Naive B cell (primary cell): ENCODE results near the gene PSAP. TPM values are rescaled to one million over a fixed set of nuclear protein-coding genes. Genes with fewer than 3 reads are reported as not detected.

Experiments
- ATAC-seq, 2 donors: fragments of 150-1000 bp; cut with Tn5 transposase; 2 replicates each; pipeline ENCODE4 v1.10.0; 2021; ENCODE audit warnings: low read depth in 2 of 2, mild to moderate bottlenecking in 2 of 2, moderate library complexity in 2 of 2
- DNase-seq: peaks from one replicate; pipeline ENCODE4 v3.0.0; 2022
- H3K27ac Mint-ChIP-seq, 6 donors: one replicate each; pipeline ENCODE4 v1.8.0; 2020 to 2022; ENCODE audit warnings: mild to moderate bottlenecking in 6 of 6, mixed read lengths in 6 of 6, moderate library complexity in 5 of 6, inconsistent platforms in 2 of 6
- H3K27me3 Mint-ChIP-seq, 3 donors: one replicate each; pipeline ENCODE4 v1.8.0; 2021 to 2022; ENCODE audit warnings: mixed read lengths in 3 of 3, mild to moderate bottlenecking in 1 of 3
- H3K36me3 Mint-ChIP-seq, 2 donors: one replicate each; pipeline ENCODE4 v1.8.0; 2020 to 2022; ENCODE audit warnings: mixed read lengths in 2 of 2, inconsistent platforms in 1 of 2, mild to moderate bottlenecking in 1 of 2
- H3K4me1 Mint-ChIP-seq, 3 donors: one replicate each; pipeline ENCODE4 v1.8.0; 2020 to 2022; ENCODE audit warnings: mixed read lengths in 3 of 3, inconsistent platforms in 1 of 3, mild to moderate bottlenecking in 1 of 3, moderate library complexity in 1 of 3
- H3K4me3 Mint-ChIP-seq, 8 donors: one replicate each; pipeline ENCODE4 v1.8.0; 2020 to 2022; ENCODE audit warnings: mild to moderate bottlenecking in 8 of 8, mixed read lengths in 8 of 8, moderate library complexity in 8 of 8, inconsistent platforms in 2 of 8
- H3K9me3 Mint-ChIP-seq, 7 donors: one replicate each; pipeline ENCODE4 v1.8.0; 2020 to 2022; ENCODE audit warnings: mixed read lengths in 7 of 7, mild to moderate bottlenecking in 5 of 7, inconsistent platforms in 2 of 7, moderate library complexity in 1 of 7
- polyA plus RNA-seq, 6 donors: library from polyadenylated mRNA; unstranded; fragments of 300-500 nt; fragmentation: Illumina TruSeq; gene quantifications; one replicate each; pipeline ENCODE4 v1.2.3, GENCODE V29; 2021; ENCODE audit warnings: low read depth in 6 of 6

PSAP gene
- polyA plus RNA-seq, 6 donors from 2014 or later: 476 to 761 (median 550) TPM

DNA sequence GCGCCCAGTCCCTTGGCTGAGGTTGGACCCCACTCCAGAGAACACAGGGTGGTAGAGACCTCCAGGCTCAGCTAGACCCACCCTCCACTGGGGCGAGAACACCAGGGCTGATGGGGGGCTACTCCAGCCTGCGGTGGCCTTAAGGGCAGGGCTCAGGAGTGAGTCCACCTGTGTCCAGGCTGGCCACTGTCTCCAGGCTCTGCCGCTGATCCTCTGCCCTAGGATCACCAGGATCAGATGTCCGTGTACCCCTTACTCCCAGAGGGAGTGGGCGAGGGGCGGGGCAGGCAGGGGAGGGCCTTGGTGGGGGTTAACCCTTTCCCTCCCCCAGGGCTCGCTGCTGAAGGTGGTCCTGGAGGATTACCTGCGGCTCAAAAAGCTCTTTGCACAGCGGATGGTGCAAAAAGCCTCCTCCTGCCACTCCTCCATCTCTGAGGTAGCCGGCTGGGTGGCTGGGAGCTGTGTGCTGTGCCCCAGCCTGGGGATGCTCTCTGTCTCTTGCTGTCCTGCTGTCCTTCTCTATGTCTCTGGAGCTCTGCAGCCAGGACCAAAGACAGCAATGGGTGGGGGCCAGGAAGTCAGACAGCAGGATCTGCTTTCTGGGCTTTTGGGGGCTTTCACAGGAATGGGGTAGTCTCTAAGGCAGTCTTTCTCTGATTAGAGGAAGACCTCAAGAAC, 38.0 kb downstream of the PSAP start:
- Mint-ChIP-seq H3K27ac (peak overlapping the region in 1 of 6 donors; percentile 47), H3K4me3 (no peak overlapping the region), H3K27me3 (peaks cover 3 to 10% (median 6%) of the 10 kb centered on the region in 3 donors), H3K4me1 (peaks cover 0 to 3% (median 0%) of the 10 kb centered on the region in 3 donors), H3K9me3 (peaks cover 0 to 4% (median 0%) of the 10 kb centered on the region in 7 donors), H3K36me3 (peaks cover 0 to 10% of the 10 kb centered on the region in 2 donors)
- DNase-seq (no peak), ATAC-seq (no peak)

DNA sequence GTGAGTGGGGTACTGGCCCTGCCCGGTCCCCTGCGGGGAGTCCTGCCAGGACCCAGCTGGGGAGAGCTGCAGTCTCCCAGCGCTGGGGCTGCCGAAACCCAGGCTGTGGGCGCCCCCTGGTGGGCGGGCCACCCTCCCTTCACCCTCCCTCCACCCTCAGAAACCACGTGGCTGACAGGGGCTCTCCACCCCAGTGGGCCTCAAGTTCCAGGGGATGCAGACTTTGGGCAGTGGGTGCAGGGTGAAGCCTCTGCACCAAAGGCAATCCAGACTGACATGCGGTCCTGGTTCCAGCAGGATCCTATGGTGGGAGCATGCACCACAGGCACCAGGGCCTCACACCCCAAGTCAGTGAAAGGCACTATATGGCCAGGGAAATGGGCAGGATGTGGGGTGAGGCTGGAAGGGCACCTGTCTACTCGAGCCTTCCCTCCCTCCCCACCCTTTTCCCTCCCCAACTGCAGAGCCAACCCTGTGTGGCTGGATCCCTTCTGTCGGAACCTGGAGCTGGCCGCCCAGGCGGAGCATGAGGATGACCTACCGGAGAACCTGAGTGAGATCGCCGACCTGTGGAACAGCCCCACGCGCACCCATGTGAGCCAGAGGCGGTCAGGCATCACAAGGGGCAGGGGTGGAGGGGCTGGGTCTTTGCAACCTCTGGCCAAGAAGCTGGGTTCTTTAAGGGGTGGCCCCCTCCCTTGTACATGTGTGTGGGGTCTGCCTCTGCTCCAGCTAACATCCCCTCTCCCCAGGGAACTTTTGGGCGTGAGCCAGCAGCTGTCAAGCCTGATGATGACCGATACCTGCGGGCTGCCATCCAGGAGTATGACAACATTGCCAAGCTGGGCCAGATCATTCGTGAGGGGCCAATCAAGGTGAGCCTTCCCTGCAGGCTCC, 38.8 kb downstream of the PSAP start:
- Mint-ChIP-seq H3K4me3 (no peak overlapping the region), H3K36me3 (peaks cover 0 to 5% of the 10 kb centered on the region in 2 donors), H3K9me3 (peaks cover 0 to 4% (median 0%) of the 10 kb centered on the region in 7 donors), H3K4me1 (peaks cover 0 to 3% (median 0%) of the 10 kb centered on the region in 3 donors), H3K27ac (no peak overlapping the region), H3K27me3 (peaks cover 5 to 18% (median 10%) of the 10 kb centered on the region in 3 donors)
- peak; percentile 97 for ATAC-seq
- peak; percentile 76 for DNase-seq

DNA sequence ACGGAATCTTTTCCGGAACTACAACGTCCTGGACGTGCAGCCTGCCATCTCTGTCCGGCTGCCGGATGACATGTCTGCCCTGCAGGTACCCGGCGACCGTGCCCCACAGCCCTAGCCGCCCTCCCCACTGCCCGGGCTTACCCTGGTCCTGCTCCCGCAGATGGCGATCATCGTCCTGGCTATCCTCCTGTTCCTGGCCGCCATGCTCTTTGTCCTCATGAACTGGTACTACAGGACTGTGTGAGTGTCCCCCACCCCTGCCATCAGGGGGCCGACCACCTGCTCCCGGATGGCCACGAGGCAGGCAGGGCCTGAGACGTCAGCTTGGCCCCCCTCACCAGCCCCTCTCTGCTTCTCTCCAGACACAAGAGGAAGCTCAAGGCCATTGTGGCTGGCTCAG, 39.7 kb downstream of the PSAP start:
- Mint-ChIP-seq H3K27ac (no peak overlapping the region), H3K9me3 (peaks cover 0 to 4% (median 0%) of the 10 kb centered on the region in 7 donors), H3K4me3 (no peak overlapping the region), H3K36me3 (no peaks in the 10 kb centered on the region), H3K4me1 (peaks cover 0 to 3% (median 0%) of the 10 kb centered on the region in 3 donors), H3K27me3 (peaks cover 5 to 24% (median 10%) of the 10 kb centered on the region in 3 donors)
- DNase-seq: no peak
- no peak for ATAC-seq

DNA sequence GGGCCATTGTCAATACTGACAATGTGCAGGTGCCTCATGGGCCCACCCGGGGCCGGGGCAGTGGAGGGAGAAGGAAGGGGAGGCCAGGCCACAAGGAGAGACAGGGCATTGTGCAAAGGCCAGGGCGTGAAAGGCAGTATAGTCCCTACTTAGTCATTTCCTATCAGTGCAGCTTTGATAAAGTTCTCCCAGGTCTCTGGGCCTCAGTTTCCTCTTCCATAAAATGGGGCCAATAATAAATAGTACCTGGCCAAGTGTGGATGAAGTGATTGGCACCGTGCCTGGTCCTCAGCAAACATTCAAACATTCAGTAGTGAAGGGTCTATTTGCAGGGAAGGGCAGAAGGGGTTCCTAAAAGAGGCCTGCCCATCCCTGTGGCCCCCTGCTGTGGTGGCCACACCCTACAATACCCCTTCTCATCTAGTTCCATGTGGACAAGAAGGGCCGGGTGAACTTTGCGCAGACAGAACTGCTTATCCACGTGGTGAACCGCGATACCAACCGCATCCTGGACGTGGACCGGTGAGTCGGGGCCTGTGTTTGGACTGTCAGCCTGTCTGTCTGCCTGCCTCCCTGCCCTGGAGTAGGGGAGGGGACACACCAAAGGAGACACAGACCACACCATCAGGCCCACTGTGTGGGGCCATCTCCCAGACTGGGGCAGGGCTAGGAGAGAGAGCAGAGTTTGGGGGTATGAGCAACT, 40.9 kb downstream of the PSAP start:
- Mint-ChIP-seq H3K4me3 (no peak overlapping the region), H3K36me3 (no peaks in the 10 kb centered on the region), H3K27ac (no peak overlapping the region), H3K4me1 (peaks cover 0 to 3% (median 0%) of the 10 kb centered on the region in 3 donors), H3K27me3 (peaks cover 5 to 24% (median 10%) of the 10 kb centered on the region in 3 donors), H3K9me3 (peaks cover 0 to 4% (median 0%) of the 10 kb centered on the region in 7 donors)
- DNase-seq: no peak
- ATAC-seq: no peak

DNA sequence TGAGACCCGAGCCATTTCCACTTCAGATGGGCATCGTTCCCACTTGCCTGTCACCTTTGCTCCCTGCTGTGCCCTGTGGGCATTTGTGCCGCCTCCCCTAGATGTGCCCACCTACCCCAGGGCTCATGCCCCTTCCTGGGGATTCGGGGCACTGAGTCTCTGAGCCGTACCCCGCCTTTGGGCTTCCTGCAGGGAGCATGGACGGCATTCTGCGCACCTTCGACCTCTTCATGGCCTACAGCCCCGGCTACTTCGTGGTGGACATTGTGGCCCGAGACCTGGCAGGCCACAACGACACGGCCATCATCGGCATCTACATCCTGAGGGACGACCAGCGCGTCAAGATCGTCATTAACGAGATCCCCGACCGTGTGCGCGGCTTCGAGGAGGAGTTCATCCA, 41.4 kb downstream of the PSAP start:
- Mint-ChIP-seq H3K9me3 (peaks cover 0 to 3% (median 0%) of the 10 kb centered on the region in 7 donors), H3K27ac (no peak overlapping the region), H3K4me3 (no peak overlapping the region), H3K27me3 (peaks cover 5 to 24% (median 10%) of the 10 kb centered on the region in 3 donors), H3K4me1 (peaks cover 0 to 3% (median 0%) of the 10 kb centered on the region in 3 donors), H3K36me3 (no peaks in the 10 kb centered on the region)
- ATAC-seq (no peak), DNase-seq (no peak)

DNA sequence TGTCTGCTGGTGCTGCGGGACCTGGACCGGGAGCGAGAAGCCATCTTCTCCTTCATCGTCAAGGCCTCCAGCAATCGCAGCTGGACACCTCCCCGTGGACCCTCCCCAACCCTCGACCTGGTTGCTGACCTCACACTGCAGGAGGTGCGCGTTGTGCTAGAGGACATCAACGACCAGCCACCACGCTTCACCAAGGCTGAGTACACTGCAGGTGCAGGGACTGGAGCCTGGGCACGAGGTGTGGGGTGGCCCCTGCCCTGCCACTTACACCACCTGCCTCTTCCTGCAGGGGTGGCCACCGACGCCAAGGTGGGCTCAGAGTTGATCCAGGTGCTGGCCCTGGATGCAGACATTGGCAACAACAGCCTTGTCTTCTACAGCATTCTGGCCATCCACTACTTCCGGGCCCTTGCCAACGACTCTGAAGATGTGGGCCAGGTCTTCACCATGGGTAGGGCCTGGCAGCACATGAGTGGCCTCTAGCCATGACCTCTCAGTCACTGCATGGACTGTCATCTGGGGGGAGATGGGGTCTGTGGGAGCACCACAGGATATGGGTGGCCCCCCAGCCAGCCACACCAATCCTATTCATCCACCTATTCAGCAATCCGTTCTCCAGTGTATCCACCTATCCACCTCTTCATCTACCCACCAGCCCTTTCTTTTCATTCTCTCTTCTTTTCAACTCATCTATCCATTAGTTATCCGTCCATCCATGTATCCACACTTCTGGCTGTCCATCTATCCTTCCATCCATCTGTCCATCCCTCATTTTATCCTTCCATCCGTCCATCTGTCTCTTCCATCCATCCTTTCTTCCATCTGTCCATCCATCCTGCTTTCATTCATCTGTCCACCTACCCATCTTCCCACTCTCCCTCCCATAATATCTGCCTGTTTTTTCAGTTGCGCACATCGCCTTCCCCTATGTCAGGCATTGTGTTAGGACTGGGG, 43.2 kb downstream of the PSAP start:
- Mint-ChIP-seq H3K27ac (peak overlapping the region in 1 of 6 donors; percentile 69), H3K4me1 (peaks cover 0 to 8% (median 6%) of the 10 kb centered on the region in 3 donors), H3K27me3 (peaks cover 5 to 31% (median 10%) of the 10 kb centered on the region in 3 donors), H3K9me3 (peaks cover 0 to 2% (median 0%) of the 10 kb centered on the region in 7 donors), H3K4me3 (no peak overlapping the region), H3K36me3 (no peaks in the 10 kb centered on the region)
- DNase-seq: no peak
- ATAC-seq: no peak

DNA sequence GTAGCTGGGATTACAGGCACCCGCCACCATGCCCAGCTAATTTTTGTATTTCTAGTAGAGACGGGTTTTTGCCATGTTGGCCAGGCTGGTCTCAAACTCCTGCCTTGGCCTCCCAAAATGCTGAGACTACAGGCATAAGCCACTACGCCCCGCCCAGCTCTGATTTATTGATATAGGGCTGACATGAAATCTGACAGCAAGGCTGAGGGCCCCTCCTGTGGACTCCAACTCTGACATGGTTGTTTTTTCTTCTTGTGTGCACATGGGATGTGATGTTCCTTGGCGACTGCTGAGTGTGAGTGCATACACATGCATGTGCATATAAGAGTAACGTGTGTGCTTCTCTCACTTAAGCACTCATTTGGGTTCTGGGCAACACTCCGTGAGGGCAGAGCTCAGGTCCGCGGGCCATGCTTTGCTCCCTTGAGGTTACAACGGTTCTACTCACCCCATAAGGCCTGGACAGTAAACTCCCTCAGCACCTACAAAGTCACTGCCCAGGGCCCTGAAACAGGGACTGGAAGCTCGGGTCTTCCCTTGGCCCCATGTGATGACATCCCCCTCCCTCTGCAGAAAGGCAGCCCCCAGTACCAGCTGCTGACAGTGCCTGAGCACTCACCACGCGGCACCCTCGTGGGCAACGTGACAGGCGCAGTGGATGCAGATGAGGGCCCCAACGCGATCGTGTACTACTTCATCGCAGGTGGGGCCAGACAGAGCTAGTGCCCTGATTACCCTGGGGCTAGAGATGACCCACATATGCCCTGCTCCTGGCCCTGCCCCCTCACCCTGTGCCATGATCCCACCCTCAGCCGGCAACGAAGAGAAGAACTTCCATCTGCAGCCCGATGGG, 44.1 kb downstream of the PSAP start:
- no peak overlapping the region for H3K27ac Mint-ChIP-seq
- no peak overlapping the region for H3K4me3 Mint-ChIP-seq
- ATAC-seq: no peak
- no peak for DNase-seq
- peaks cover 0 to 2% (median 0%) of the 10 kb centered on the region in 7 donors for H3K9me3 Mint-ChIP-seq
- no peaks in the 10 kb centered on the region for H3K36me3 Mint-ChIP-seq
- H3K4me1 Mint-ChIP-seq: peaks cover 0 to 8% (median 8%) of the 10 kb centered on the region in 3 donors
- peaks cover 5 to 31% (median 10%) of the 10 kb centered on the region in 3 donors for H3K27me3 Mint-ChIP-seq

DNA sequence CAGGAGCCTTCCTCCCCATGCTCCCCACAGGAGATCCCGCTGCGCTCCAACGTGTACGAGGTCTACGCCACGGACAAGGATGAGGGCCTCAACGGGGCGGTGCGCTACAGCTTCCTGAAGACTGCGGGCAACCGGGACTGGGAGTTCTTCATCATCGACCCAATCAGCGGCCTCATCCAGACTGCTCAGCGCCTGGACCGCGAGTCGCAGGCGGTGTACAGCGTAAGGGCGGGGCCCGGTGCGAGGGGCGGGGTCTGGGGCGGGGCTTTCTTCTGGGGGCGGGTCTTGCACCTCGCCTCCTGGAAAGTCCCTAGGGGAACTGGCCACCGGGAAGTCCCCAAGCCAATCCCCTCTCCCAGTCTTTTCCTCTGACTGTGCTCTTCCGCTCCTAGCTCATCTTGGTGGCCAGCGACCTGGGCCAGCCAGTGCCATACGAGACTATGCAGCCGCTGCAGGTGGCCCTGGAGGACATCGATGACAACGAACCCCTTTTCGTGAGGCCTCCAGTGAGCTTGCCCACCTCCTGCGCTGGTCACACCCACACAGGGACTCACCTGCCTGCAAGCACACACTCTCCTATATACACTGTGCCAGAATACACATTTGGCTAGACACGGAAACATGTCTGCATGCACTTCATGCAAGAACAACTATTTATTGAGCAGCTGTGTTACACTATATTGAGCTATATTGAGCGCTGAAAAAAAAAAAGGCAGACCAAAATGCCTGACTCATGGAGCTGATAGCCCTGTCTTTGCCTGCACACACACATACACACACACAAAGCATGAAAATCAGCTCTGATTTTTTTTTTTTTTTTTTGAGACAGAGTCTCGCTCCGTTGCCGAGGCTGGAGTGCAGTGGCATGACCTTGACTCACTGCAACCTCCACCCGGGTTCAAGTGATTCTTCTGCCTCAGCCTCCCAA, 45.0 kb downstream of the PSAP start:
- H3K27me3 Mint-ChIP-seq: peaks cover 5 to 31% (median 10%) of the 10 kb centered on the region in 3 donors
- H3K27ac Mint-ChIP-seq: peak overlapping the region in 2 of 6 donors; percentile 42 to 44
- ATAC-seq (no peak), DNase-seq (no peak)
- H3K4me1 Mint-ChIP-seq: peaks cover 5 to 17% (median 15%) of the 10 kb centered on the region in 3 donors
- no peaks in the 10 kb centered on the region for H3K36me3 Mint-ChIP-seq
- peaks cover 0 to 2% (median 0%) of the 10 kb centered on the region in 7 donors for H3K9me3 Mint-ChIP-seq
- H3K4me3 Mint-ChIP-seq: no peak overlapping the region

DNA sequence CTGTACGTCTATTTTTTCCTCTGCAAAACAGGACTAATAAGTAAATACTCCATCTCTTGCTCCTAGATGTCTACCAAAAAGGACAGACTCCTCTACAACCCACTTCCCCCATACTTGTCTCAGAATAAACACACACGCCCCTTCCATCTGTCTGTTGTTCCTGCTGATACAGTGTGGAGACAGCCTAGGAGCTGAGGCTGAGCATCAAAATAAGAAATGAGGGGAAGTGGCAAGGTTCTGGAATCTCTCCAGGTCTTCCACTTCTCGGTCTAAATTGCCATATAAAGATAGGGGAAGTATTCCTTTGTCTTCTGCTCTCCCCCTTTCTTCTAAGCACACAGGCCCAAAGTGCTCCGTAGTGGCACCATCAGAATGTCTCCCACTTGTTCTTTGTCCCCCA, 47.0 kb downstream of the PSAP start:
- no peaks in the 10 kb centered on the region for H3K36me3 Mint-ChIP-seq
- peaks cover 5 to 31% (median 10%) of the 10 kb centered on the region in 3 donors for H3K27me3 Mint-ChIP-seq
- ATAC-seq: no peak
- H3K27ac Mint-ChIP-seq: peak overlapping the region in 1 of 6 donors; percentile 49
- H3K9me3 Mint-ChIP-seq: peaks cover 0 to 2% (median 0%) of the 10 kb centered on the region in 7 donors
- H3K4me1 Mint-ChIP-seq: peaks cover 5 to 24% (median 15%) of the 10 kb centered on the region in 3 donors
- H3K4me3 Mint-ChIP-seq: no peak overlapping the region
- no peak for DNase-seq

DNA sequence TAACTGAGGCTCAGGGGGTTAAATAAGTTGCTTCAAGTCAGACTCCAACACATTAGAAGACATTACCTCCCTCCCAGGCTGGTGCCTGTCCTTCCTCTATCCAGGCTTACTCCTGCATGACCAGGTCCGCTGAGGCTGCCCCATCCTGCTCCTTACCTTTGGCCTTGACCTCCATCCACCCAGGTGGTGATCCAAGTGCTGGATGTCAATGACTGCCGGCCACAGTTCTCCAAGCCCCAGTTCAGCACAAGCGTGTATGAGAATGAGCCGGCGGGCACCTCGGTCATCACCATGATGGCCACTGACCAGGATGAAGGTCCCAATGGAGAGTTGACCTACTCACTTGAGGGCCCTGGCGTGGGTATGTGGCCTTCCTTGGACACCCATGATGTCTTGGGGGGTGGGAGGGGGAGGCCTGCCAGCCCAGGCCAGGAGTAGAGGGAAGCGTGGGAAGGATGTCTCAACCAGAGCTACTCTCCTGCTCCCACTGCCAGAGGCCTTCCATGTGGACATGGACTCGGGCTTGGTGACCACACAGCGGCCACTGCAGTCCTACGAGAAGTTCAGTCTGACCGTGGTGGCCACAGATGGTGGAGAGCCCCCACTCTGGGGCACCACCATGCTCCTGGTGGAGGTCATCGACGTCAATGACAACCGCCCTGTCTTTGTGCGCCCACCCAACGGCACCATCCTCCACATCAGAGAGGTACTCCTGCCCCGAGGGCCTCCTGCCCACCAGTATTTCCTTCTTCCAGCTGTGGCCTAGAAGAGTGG, 48.1 kb downstream of the PSAP start:
- H3K4me1 Mint-ChIP-seq: peaks cover 5 to 25% (median 15%) of the 10 kb centered on the region in 3 donors
- H3K4me3 Mint-ChIP-seq: no peak overlapping the region
- ATAC-seq (no peak), DNase-seq (no peak)
- no peaks in the 10 kb centered on the region for H3K36me3 Mint-ChIP-seq
- H3K9me3 Mint-ChIP-seq: no peaks in the 10 kb centered on the region
- H3K27me3 Mint-ChIP-seq: peaks cover under 1 to 19% (median 3%) of the 10 kb centered on the region in 3 donors
- peak overlapping the region in 2 of 6 donors; percentile 59 to 66 for H3K27ac Mint-ChIP-seq
